OCI-LY7 (cell line): ENCODE results near the gene PAK5.

Source experiments
- EZH2phosphoT487 ChIP-seq: fragments of 200-600 bp; sonication (generic); IDR thresholded peaks from 2 replicates; pipeline ENCODE4 v1.6.1; 2018; ENCODE audit warnings: low read depth, borderline replicate concordance, mild to moderate bottlenecking, mixed run types, antibody characterized with exemption, low read length, moderate library complexity, mixed read lengths
- TF ChIP-seq, protein P1 (sequence below): fragments of 200-600 bp; sonication (generic); conservative IDR thresholded peaks from 2 replicates; pipeline ENCODE4 v1.5.1; 2014; ENCODE audit warnings: mild to moderate bottlenecking, antibody characterized with exemption, low read length, moderate library complexity, mixed read lengths

DNA sequence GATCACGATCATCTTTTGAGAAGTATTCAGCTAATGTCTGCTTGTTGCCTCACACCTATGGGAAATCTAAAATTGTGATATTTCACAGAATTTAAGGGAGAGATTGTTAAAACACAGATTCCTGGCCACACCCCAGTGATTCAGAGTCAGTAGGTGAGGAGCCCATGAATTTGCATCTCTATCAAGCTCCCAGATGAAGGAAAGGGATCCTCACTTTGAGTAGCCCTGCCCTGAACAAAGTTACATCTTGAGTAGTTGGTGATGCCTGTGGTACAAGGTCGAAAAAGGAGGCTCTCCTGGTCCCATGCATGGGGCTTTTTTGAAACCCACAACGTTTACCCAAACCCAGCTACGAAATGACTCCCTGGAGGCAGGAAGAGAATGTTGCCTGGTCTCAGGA lies 79.5 kb downstream of the PAK5 start:
- TF ChIP-seq, protein P1, sequence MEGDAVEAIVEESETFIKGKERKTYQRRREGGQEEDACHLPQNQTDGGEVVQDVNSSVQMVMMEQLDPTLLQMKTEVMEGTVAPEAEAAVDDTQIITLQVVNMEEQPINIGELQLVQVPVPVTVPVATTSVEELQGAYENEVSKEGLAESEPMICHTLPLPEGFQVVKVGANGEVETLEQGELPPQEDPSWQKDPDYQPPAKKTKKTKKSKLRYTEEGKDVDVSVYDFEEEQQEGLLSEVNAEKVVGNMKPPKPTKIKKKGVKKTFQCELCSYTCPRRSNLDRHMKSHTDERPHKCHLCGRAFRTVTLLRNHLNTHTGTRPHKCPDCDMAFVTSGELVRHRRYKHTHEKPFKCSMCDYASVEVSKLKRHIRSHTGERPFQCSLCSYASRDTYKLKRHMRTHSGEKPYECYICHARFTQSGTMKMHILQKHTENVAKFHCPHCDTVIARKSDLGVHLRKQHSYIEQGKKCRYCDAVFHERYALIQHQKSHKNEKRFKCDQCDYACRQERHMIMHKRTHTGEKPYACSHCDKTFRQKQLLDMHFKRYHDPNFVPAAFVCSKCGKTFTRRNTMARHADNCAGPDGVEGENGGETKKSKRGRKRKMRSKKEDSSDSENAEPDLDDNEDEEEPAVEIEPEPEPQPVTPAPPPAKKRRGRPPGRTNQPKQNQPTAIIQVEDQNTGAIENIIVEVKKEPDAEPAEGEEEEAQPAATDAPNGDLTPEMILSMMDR, result no peak
- TF ChIP-seq EZH2phosphoT487, result no peak
